ENCODE measurements around the gene B3GALT6.

B3GALT6 gene

GRCh38 chr1:1210726-1211540 lies 21.1 kb upstream of the B3GALT6 start:
- POLR2A ChIA-PET, result no interaction called here
- no peak for TF ChIP-seq CTBP1 (IDR thresholded peaks at IDR 0.05; ENCODE audit: borderline replicate concordance)
- TF ChIP-seq ZNF384 (IDR thresholded peaks at IDR 0.05), result no peak
- TF ChIP-seq FOXM1 (IDR thresholded peaks at IDR 0.05; ENCODE audit: borderline replicate concordance), result no peak
- no peak for TF ChIP-seq SP1 (IDR thresholded peaks at IDR 0.05)
- TF ChIP-seq NFRKB (IDR thresholded peaks at IDR 0.05), result no peak
- no peak for TF ChIP-seq L3MBTL2 (conservative IDR thresholded peaks at IDR 0.05)
- no peak for TF ChIP-seq FOXK2 (IDR thresholded peaks at IDR 0.05)
- no peak for TF ChIP-seq FOXA1 (IDR thresholded peaks at IDR 0.05)
- TF ChIP-seq LEF1 (IDR thresholded peaks at IDR 0.05; ENCODE audit: borderline replicate concordance), result no peak
- TF ChIP-seq BHLHE40 (IDR thresholded peaks at IDR 0.05; ENCODE audit: borderline replicate concordance), result no peak
- TF ChIP-seq SUZ12 (IDR thresholded peaks at IDR 0.05), result no peak
- no peak for TF ChIP-seq PKNOX1 (IDR thresholded peaks at IDR 0.05)
- no peak for TF ChIP-seq HDGF (IDR thresholded peaks at IDR 0.05; ENCODE audit: borderline replicate concordance)
- no peak for TF ChIP-seq ARNT (IDR thresholded peaks at IDR 0.05)
- no peak for TF ChIP-seq ELF4 (IDR thresholded peaks at IDR 0.05)
- no peak for DNase-seq (ENCODE audit: extremely low spot score)
- CTCF ChIA-PET, result no interaction called here

- TF ChIP-seq LEF1 (IDR thresholded peaks at IDR 0.05; ENCODE audit: borderline replicate concordance) (no peak), NFRKB (IDR thresholded peaks at IDR 0.05) (no peak), L3MBTL2 (conservative IDR thresholded peaks at IDR 0.05) (no peak), SP1 (IDR thresholded peaks at IDR 0.05) (no peak), TARDBP (IDR thresholded peaks at IDR 0.05) (no peak), HDGF (IDR thresholded peaks at IDR 0.05; ENCODE audit: borderline replicate concordance) (no peak), ZNF384 (IDR thresholded peaks at IDR 0.05) (no peak), FOXM1 (IDR thresholded peaks at IDR 0.05; ENCODE audit: borderline replicate concordance) (no peak), ARNT (IDR thresholded peaks at IDR 0.05) (no peak), BHLHE40 (IDR thresholded peaks at IDR 0.05; ENCODE audit: borderline replicate concordance) (no peak), FOXA1 (IDR thresholded peaks at IDR 0.05) (no peak), PKNOX1 (IDR thresholded peaks at IDR 0.05) (no peak)
- ChIA-PET POLR2A (no interaction called here), CTCF (no interaction called here)
- DNase-seq (ENCODE audit: extremely low spot score), result no peak
Observed at GRCh38 chr1:1211541-1212441, 20.2 kb upstream of the B3GALT6 start.

- TF ChIP-seq SP1 (IDR thresholded peaks at IDR 0.05), result no peak
- no peak for TF ChIP-seq HDGF (IDR thresholded peaks at IDR 0.05; ENCODE audit: borderline replicate concordance)
- TF ChIP-seq ELF4 (IDR thresholded peaks at IDR 0.05), result no peak
- CTCF ChIA-PET, result no interaction called here
- POLR2A ChIA-PET, result no interaction called here
- DNase-seq (ENCODE audit: extremely low spot score), result no peak
Observed at GRCh38 chr1:1212780-1213344, 19.2 kb upstream of the B3GALT6 start.

GRCh38 chr1:1213345-1214265 lies 18.4 kb upstream of the B3GALT6 start, which contains the start of gene TNFRSF4:
Gene TNFRSF4 (minus strand): TSS chr1:1214153. CDS start chr1:1214127, 26 bp downstream.
- ChIA-PET POLR2A (no interaction called here), CTCF (no interaction called here)
- DNase-seq (ENCODE audit: extremely low spot score), result no peak
- TF ChIP-seq SUZ12 (IDR thresholded peaks at IDR 0.05), result no peak
- TF ChIP-seq HDGF (IDR thresholded peaks at IDR 0.05; ENCODE audit: borderline replicate concordance), result no peak
- TF ChIP-seq SP1 (IDR thresholded peaks at IDR 0.05), result no peak
- TF ChIP-seq LEF1 (IDR thresholded peaks at IDR 0.05; ENCODE audit: borderline replicate concordance), result no peak
- no peak for TF ChIP-seq TARDBP (IDR thresholded peaks at IDR 0.05)
- no peak for TF ChIP-seq FOXM1 (IDR thresholded peaks at IDR 0.05; ENCODE audit: borderline replicate concordance)
- TF ChIP-seq PKNOX1 (IDR thresholded peaks at IDR 0.05), result no peak
- TF ChIP-seq L3MBTL2 (conservative IDR thresholded peaks at IDR 0.05), result no peak

GRCh38 chr1:1215080-1215676 lies 16.9 kb upstream of the B3GALT6 start:
- no peak for TF ChIP-seq SUZ12 (IDR thresholded peaks at IDR 0.05)
- no peak for DNase-seq (ENCODE audit: extremely low spot score)
- ChIA-PET CTCF (no interaction called here), POLR2A (no interaction called here)

Data from HEK293T (cell line).